ENCODE measurements around the gene MRGPRX4.
A peak's percentile ranks its signal among the peaks of the same experiment; 100 is the strongest.
"Not testable (repeated sequence)": the region's sequence is repeated elsewhere in the genome, so short reads cannot be mapped to it uniquely, and the experiment has no call there.

Gene MRGPRX4

DNA sequence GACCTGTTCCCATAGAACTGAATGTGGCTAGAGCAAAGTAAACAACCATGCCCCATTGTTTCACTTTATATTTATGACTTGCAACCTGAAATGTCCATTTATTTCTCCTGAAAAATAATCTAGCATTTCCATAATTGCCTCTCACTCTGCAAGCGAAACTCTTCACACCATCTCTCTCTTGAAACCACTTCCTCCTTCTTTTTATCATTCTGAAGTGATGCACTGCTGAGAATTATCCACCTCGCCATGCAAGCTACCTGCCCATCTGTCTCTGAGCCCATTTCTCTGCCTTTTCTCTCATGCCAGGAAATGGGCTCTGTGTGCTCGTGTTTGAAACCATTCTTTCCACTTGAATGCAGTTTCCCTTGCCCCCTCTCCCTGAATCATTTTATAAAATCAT lies 26.8 kb upstream of the MRGPRX4 start:
- H3K4me3 ChIP-seq (ENCODE audit: low read depth, low read length): no peak overlapping the region
- TF ChIP-seq, protein P1, sequence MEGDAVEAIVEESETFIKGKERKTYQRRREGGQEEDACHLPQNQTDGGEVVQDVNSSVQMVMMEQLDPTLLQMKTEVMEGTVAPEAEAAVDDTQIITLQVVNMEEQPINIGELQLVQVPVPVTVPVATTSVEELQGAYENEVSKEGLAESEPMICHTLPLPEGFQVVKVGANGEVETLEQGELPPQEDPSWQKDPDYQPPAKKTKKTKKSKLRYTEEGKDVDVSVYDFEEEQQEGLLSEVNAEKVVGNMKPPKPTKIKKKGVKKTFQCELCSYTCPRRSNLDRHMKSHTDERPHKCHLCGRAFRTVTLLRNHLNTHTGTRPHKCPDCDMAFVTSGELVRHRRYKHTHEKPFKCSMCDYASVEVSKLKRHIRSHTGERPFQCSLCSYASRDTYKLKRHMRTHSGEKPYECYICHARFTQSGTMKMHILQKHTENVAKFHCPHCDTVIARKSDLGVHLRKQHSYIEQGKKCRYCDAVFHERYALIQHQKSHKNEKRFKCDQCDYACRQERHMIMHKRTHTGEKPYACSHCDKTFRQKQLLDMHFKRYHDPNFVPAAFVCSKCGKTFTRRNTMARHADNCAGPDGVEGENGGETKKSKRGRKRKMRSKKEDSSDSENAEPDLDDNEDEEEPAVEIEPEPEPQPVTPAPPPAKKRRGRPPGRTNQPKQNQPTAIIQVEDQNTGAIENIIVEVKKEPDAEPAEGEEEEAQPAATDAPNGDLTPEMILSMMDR (IDR thresholded peaks at IDR 0.05; ENCODE audit: low read depth, low read length): no peak

- TF ChIP-seq, protein P1 (IDR thresholded peaks at IDR 0.05; ENCODE audit: low read depth, low read length): no peak
These were observed 21.1 kb upstream of the MRGPRX4 start for GRCh38 chr11:18151581-18151980.

GRCh38 chr11:18168372-18168771 lies 4.3 kb upstream of the MRGPRX4 start:
- H3K4me3 ChIP-seq (ENCODE audit: low read depth, low read length): no peak overlapping the region
- TF ChIP-seq, protein P1 (IDR thresholded peaks at IDR 0.05; ENCODE audit: low read depth, low read length): no peak

More at GRCh38 chr11:18151581-18151980, 21.1 kb upstream of the MRGPRX4 start:
- H3K4me3 ChIP-seq (ENCODE audit: low read depth, low read length): no peak overlapping the region

DNA sequence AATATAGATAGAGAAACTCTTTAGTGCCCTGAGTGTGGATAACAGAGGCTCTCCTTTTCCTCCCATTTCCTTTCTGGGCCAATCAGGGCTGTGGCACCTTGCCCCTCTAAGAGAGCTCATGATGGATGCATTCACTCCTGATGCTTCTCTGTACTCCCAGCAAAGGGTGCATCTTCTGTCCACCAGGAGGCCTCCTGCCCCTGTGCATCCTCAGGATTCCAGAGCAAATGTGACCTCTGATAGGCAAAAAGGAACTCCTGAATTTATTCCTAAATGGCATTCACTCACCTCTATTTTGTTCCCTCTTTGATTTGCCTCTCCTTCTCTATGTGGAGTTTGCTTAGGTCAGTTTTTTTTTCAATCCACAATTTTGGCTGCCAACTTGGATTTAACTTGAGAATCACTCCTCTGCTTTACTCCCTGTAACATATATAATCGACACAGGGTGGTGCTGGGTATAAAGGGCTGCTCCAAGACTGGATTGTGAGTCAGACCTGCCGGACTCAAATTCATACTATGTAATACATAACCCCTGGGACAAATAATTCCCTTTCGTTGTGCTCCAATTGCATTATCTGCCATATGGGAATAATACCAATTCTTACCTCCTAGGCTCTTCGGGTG lies 1.1 kb upstream of the MRGPRX4 start:
- TF ChIP-seq, protein P1 (IDR thresholded peaks at IDR 0.05; ENCODE audit: low read depth, low read length): peak; percentile 75
- H3K4me3 ChIP-seq (ENCODE audit: low read depth, low read length): no peak overlapping the region

DNA sequence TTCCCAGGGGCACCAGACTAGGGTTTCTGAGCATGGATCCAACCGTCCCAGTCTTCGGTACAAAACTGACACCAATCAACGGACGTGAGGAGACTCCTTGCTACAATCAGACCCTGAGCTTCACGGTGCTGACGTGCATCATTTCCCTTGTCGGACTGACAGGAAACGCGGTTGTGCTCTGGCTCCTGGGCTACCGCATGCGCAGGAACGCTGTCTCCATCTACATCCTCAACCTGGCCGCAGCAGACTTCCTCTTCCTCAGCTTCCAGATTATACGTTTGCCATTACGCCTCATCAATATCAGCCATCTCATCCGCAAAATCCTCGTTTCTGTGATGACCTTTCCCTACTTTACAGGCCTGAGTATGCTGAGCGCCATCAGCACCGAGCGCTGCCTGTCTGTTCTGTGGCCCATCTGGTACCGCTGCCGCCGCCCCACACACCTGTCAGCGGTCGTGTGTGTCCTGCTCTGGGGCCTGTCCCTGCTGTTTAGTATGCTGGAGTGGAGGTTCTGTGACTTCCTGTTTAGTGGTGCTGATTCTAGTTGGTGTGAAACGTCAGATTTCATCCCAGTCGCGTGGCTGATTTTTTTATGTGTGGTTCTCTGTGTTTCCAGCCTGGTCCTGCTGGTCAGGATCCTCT lies 709 bp downstream of the MRGPRX4 start:
- TF ChIP-seq, protein P1 (IDR thresholded peaks at IDR 0.05; ENCODE audit: low read depth, low read length): no peak
- H3K4me3 ChIP-seq (ENCODE audit: low read depth, low read length): no peak overlapping the region

- no peak overlapping the region for H3K4me3 ChIP-seq (ENCODE audit: low read depth, low read length)
- TF ChIP-seq, protein P1 (IDR thresholded peaks at IDR 0.05; ENCODE audit: low read depth, low read length): no peak
These were observed 16.2 kb downstream of the MRGPRX4 start for GRCh38 chr11:18188796-18189195.

- H3K4me3 ChIP-seq (ENCODE audit: low read depth, low read length): not testable (repeated sequence)
These were observed 17.0 kb downstream of the MRGPRX4 start for GRCh38 chr11:18189476-18190245.
